ENCODE results near the gene HNRNPA3.

DNA sequence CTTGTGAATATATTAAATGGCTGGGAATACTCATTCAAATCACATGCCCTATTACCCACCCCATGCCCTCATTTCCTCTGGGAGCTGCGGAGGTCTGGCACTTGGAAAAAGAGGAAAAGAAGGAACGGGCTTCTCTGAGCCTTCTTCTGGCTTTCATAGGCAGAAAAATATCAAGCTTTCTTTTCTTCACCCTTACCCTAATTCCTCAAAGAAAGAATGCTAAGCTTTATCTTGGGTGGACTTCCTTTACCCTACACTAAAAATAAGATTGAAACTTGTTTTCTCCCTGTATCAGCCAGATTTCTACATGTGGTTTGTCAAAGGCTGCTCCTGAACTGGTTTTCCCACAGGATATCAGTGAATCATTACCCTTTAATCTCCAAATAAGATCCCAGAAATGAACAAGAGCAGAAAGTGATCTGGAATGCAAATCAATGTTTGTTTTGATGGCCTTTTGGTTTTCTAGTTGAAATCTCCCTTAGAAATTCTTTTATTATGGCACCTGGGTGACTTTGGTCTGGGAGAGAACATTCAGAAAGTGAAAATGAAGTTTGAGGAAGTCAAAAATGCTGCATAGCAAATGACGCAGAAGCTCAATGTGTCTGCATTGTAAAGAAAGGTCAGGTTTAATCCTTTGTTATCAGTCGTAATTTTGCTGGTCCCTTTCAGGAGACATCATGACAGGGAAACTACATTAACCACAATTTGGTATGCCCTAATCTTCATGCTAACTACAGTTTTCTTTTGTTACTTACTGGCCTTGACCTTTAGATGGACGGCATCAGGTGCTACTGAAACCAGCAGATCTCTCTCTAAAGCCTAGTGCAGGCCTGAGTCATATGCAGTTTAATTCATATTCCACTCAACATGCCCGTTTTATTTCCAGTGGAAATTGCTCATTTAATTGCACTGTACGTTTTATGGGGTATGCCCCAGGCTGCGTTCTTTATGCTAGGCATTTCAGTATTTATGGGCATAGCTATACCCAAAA, 46.6 kb upstream of the HNRNPA3 start:
- TF ChIP-seq, protein P1, sequence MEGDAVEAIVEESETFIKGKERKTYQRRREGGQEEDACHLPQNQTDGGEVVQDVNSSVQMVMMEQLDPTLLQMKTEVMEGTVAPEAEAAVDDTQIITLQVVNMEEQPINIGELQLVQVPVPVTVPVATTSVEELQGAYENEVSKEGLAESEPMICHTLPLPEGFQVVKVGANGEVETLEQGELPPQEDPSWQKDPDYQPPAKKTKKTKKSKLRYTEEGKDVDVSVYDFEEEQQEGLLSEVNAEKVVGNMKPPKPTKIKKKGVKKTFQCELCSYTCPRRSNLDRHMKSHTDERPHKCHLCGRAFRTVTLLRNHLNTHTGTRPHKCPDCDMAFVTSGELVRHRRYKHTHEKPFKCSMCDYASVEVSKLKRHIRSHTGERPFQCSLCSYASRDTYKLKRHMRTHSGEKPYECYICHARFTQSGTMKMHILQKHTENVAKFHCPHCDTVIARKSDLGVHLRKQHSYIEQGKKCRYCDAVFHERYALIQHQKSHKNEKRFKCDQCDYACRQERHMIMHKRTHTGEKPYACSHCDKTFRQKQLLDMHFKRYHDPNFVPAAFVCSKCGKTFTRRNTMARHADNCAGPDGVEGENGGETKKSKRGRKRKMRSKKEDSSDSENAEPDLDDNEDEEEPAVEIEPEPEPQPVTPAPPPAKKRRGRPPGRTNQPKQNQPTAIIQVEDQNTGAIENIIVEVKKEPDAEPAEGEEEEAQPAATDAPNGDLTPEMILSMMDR (IDR thresholded peaks at IDR 0.05), result no peak
- TF ChIP-seq POLR2A (IDR thresholded peaks at IDR 0.05), result no peak
- TF ChIP-seq EP300 (IDR thresholded peaks at IDR 0.05), result no peak
- TF ChIP-seq POLR2AphosphoS5 (IDR thresholded peaks at IDR 0.05), result peak in 1 of 3 donors; percentile 30
